SU-DHL-6 (cell line): ENCODE measurements around the gene SYCP3.

Experiments used
- EZH2phosphoT487 ChIP-seq: fragments of 200-600 bp; sonication (generic), shearing (Covaris generic); conservative IDR thresholded peaks from 2 replicates; pipeline ENCODE4 v1.6.1; 2018; ENCODE audit warnings: mild to moderate bottlenecking, antibody characterized with exemption, low read length, moderate library complexity, mixed read lengths
- TF ChIP-seq, protein P1 (sequence below): fragments of 200-600 bp; sonication (generic); IDR thresholded peaks from one replicate; pipeline ENCODE4 v1.5.1; 2017; ENCODE audit warnings: antibody characterized with exemption, mild to moderate bottlenecking, low read length, moderate library complexity; ENCODE audit not compliant: insufficient read depth, poor library complexity, severe bottlenecking

- TF ChIP-seq, protein P1, sequence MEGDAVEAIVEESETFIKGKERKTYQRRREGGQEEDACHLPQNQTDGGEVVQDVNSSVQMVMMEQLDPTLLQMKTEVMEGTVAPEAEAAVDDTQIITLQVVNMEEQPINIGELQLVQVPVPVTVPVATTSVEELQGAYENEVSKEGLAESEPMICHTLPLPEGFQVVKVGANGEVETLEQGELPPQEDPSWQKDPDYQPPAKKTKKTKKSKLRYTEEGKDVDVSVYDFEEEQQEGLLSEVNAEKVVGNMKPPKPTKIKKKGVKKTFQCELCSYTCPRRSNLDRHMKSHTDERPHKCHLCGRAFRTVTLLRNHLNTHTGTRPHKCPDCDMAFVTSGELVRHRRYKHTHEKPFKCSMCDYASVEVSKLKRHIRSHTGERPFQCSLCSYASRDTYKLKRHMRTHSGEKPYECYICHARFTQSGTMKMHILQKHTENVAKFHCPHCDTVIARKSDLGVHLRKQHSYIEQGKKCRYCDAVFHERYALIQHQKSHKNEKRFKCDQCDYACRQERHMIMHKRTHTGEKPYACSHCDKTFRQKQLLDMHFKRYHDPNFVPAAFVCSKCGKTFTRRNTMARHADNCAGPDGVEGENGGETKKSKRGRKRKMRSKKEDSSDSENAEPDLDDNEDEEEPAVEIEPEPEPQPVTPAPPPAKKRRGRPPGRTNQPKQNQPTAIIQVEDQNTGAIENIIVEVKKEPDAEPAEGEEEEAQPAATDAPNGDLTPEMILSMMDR: no peak
- no peak for TF ChIP-seq EZH2phosphoT487
These were observed 43.0 kb upstream of the SYCP3 start for GRCh38 chr12:101782273-101782731.
